ENCODE results near the gene MACROD2. TPM values are rescaled to one million over a fixed set of nuclear protein-coding genes. Genes with fewer than 3 reads are reported as not detected.

MACROD2 gene
- polyA plus RNA-seq, 1 donor from 2014 or later, result 23.2 TPM

DNA sequence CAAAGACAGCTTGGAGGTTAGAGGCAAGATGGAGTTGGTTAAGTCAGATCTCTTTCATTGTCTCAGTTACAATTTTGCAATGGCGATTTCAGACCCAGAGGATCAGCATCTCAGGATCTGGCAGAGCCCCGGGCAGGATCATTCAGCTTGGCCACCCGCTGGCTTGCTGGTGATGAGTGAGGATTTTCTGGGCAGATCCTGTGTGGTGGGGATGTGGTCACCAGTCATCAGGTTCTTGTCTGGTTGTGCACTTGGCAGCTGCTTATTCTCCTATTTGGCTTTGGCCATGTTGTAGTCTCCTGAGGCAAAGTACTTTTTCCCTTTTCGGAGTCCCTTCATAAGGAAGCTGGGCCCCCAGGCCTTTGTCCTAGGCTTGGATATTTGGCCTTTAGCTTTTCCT is 1624.0 kb downstream of the MACROD2 start:
- H3F3A ChIP-seq (ENCODE audit: insufficient read depth, low read length, poor library complexity, severe bottlenecking), result no peaks in the 10 kb centered on the region
- H3K36me3 ChIP-seq (ENCODE audit: insufficient read depth, low read length), result no peaks in the 10 kb centered on the region
- no peak overlapping the region for H3K9ac ChIP-seq (ENCODE audit: low read length)

DNA sequence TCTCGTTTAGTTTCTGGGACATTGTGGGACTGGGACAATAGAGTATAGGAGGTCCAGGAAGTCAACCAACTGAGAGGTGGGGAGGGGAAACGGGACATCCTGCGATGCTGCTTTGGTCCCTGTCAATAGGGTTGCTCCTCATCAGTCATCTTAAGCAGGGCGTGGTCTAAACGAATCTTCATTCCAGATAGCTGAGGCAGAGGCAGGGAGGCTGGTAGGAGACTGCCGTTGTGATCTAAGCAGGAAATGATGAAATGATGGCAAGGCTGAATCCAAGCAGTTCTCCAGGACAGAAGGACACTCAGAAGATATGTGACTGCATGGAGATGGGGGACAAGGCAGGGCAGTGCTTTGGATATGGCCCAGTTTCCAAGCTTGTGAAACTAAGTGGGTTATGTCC is 1624.5 kb downstream of the MACROD2 start:
- H3K79me2 ChIP-seq (replicated peaks; ENCODE audit: insufficient read depth, low read length), result no peaks in the 10 kb centered on the region
- no peak overlapping the region for H3K27ac ChIP-seq (ENCODE audit: low read length)
- no peaks in the 10 kb centered on the region for H3K9me3 ChIP-seq (ENCODE audit: low read length)
- H4K20me1 ChIP-seq (ENCODE audit: insufficient read depth), result no peaks in the 10 kb centered on the region
- no peaks in the 10 kb centered on the region for H3K27me3 ChIP-seq (ENCODE audit: insufficient read depth, low read depth, low read length)
- no peak overlapping the region for H3K4me3 ChIP-seq (ENCODE audit: low read length)
- H3K9me2 ChIP-seq (ENCODE audit: insufficient read depth, low read length), result no peaks in the 10 kb centered on the region
- no peak overlapping the region for H3K4me2 ChIP-seq (ENCODE audit: low read length)
- H3K36me3 ChIP-seq (ENCODE audit: insufficient read depth, low read length), result no peaks in the 10 kb centered on the region
- TF ChIP-seq, protein P1, sequence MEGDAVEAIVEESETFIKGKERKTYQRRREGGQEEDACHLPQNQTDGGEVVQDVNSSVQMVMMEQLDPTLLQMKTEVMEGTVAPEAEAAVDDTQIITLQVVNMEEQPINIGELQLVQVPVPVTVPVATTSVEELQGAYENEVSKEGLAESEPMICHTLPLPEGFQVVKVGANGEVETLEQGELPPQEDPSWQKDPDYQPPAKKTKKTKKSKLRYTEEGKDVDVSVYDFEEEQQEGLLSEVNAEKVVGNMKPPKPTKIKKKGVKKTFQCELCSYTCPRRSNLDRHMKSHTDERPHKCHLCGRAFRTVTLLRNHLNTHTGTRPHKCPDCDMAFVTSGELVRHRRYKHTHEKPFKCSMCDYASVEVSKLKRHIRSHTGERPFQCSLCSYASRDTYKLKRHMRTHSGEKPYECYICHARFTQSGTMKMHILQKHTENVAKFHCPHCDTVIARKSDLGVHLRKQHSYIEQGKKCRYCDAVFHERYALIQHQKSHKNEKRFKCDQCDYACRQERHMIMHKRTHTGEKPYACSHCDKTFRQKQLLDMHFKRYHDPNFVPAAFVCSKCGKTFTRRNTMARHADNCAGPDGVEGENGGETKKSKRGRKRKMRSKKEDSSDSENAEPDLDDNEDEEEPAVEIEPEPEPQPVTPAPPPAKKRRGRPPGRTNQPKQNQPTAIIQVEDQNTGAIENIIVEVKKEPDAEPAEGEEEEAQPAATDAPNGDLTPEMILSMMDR (IDR thresholded peaks at IDR 0.05; ENCODE audit: poor library complexity, severe bottlenecking), result no peak
- TF ChIP-seq EZH2 (IDR thresholded peaks at IDR 0.05; ENCODE audit: borderline replicate concordance, insufficient read depth, low read length, poor library complexity, severe bottlenecking) (no peak), RAD21 (conservative IDR thresholded peaks at IDR 0.05) (no peak), MXI1 (conservative IDR thresholded peaks at IDR 0.05; ENCODE audit: poor library complexity, severe bottlenecking) (no peak), POLR2AphosphoS5 (IDR thresholded peaks at IDR 0.05) (no peak), TAF1 (IDR thresholded peaks at IDR 0.05; ENCODE audit: low read depth) (no peak), SMC3 (conservative IDR thresholded peaks at IDR 0.05; ENCODE audit: poor library complexity) (no peak), EP300 (conservative IDR thresholded peaks at IDR 0.05; ENCODE audit: poor library complexity, severe bottlenecking) (no peak)
- TF ChIP-seq, protein P2, sequence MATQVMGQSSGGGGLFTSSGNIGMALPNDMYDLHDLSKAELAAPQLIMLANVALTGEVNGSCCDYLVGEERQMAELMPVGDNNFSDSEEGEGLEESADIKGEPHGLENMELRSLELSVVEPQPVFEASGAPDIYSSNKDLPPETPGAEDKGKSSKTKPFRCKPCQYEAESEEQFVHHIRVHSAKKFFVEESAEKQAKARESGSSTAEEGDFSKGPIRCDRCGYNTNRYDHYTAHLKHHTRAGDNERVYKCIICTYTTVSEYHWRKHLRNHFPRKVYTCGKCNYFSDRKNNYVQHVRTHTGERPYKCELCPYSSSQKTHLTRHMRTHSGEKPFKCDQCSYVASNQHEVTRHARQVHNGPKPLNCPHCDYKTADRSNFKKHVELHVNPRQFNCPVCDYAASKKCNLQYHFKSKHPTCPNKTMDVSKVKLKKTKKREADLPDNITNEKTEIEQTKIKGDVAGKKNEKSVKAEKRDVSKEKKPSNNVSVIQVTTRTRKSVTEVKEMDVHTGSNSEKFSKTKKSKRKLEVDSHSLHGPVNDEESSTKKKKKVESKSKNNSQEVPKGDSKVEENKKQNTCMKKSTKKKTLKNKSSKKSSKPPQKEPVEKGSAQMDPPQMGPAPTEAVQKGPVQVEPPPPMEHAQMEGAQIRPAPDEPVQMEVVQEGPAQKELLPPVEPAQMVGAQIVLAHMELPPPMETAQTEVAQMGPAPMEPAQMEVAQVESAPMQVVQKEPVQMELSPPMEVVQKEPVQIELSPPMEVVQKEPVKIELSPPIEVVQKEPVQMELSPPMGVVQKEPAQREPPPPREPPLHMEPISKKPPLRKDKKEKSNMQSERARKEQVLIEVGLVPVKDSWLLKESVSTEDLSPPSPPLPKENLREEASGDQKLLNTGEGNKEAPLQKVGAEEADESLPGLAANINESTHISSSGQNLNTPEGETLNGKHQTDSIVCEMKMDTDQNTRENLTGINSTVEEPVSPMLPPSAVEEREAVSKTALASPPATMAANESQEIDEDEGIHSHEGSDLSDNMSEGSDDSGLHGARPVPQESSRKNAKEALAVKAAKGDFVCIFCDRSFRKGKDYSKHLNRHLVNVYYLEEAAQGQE (IDR thresholded peaks at IDR 0.05; ENCODE audit: borderline replicate concordance), result no peak
- H3F3A ChIP-seq (ENCODE audit: insufficient read depth, low read length, poor library complexity, severe bottlenecking), result no peaks in the 10 kb centered on the region
- no peak overlapping the region for H2AFZ ChIP-seq (ENCODE audit: low read depth, low read length)
- H3K9ac ChIP-seq (ENCODE audit: low read length), result no peak overlapping the region

More for the DNA sequence above, 1624.0 kb downstream of the MACROD2 start:
- Histone ChIP-seq H3K9me3 (ENCODE audit: low read length) (no peaks in the 10 kb centered on the region), H3K4me2 (ENCODE audit: low read length) (no peak overlapping the region), H4K20me1 (ENCODE audit: insufficient read depth) (no peaks in the 10 kb centered on the region), H3K27ac (ENCODE audit: low read length) (no peak overlapping the region), H3K79me2 (replicated peaks; ENCODE audit: insufficient read depth, low read length) (no peaks in the 10 kb centered on the region), H3K4me3 (ENCODE audit: low read length) (no peak overlapping the region), H3K27me3 (ENCODE audit: insufficient read depth, low read depth, low read length) (no peaks in the 10 kb centered on the region), H3K9me2 (ENCODE audit: insufficient read depth, low read length) (no peaks in the 10 kb centered on the region), H2AFZ (ENCODE audit: low read depth, low read length) (no peak overlapping the region)
- TF ChIP-seq EZH2 (IDR thresholded peaks at IDR 0.05; ENCODE audit: borderline replicate concordance, insufficient read depth, low read length, poor library complexity, severe bottlenecking) (no peak), SMC3 (conservative IDR thresholded peaks at IDR 0.05; ENCODE audit: poor library complexity) (no peak), EP300 (conservative IDR thresholded peaks at IDR 0.05; ENCODE audit: poor library complexity, severe bottlenecking) (no peak), RAD21 (conservative IDR thresholded peaks at IDR 0.05) (no peak), MXI1 (conservative IDR thresholded peaks at IDR 0.05; ENCODE audit: poor library complexity, severe bottlenecking) (no peak), TAF1 (IDR thresholded peaks at IDR 0.05; ENCODE audit: low read depth) (no peak)
- TF ChIP-seq, protein P1 (IDR thresholded peaks at IDR 0.05; ENCODE audit: poor library complexity, severe bottlenecking), result no peak
- TF ChIP-seq, protein P2 (IDR thresholded peaks at IDR 0.05; ENCODE audit: borderline replicate concordance), result no peak
